GM21717 (cell line): ENCODE measurements around the gene REV3L.
"Not testable (repeated sequence)": the region's sequence is repeated elsewhere in the genome, so short reads cannot be mapped to it uniquely, and the experiment has no call there.

ENCODE experiments used
- ATAC-seq: cut with Tn5 transposase; IDR thresholded peaks from one replicate; pipeline ENCODE4 v1.9.1; 2021; ENCODE audit warnings: mild to moderate bottlenecking, moderate library complexity; ENCODE audit not compliant: unreplicated experiment

REV3L gene

GRCh38 chr6:111381123-111381522 is 101.9 kb downstream of the REV3L start:
- no peak for ATAC-seq

- ATAC-seq: no peak
Measured at GRCh38 chr6:111379831-111380230, 103.2 kb downstream of the REV3L start.

- no peak for ATAC-seq
Measured at GRCh38 chr6:111379302-111379701, 103.7 kb downstream of the REV3L start.

GRCh38 chr6:111377558-111378120 is 105.4 kb downstream of the REV3L start:
- no peak for ATAC-seq

- no peak for ATAC-seq
Measured at GRCh38 chr6:111367393-111368088, 115.5 kb downstream of the REV3L start.

- no peak for ATAC-seq
Measured at GRCh38 chr6:111361648-111362047, 121.4 kb downstream of the REV3L start.

GRCh38 chr6:111358454-111358853 is 124.6 kb downstream of the REV3L start:
- ATAC-seq: no peak

- ATAC-seq: no peak
Measured at GRCh38 chr6:111357705-111358104, 125.3 kb downstream of the REV3L start.

- ATAC-seq: no peak
Measured at GRCh38 chr6:111356551-111356950, 126.5 kb downstream of the REV3L start.

GRCh38 chr6:111354758-111355555 is 128.1 kb downstream of the REV3L start:
- no peak for ATAC-seq

- ATAC-seq: no peak
Measured at GRCh38 chr6:111353912-111354462, 129.0 kb downstream of the REV3L start.

GRCh38 chr6:111347589-111347988 is 135.4 kb downstream of the REV3L start:
- no peak for ATAC-seq

GRCh38 chr6:111342913-111343312 is 140.1 kb downstream of the REV3L start:
- ATAC-seq: no peak

- peak; percentile 19 for ATAC-seq
Measured at GRCh38 chr6:111339294-111339693, 143.7 kb downstream of the REV3L start.

GRCh38 chr6:111338843-111339242 is 144.2 kb downstream of the REV3L start:
- ATAC-seq: peak; percentile 99

GRCh38 chr6:111337829-111338236 is 145.2 kb downstream of the REV3L start:
- ATAC-seq: no peak

- peak; percentile 84 for ATAC-seq
Measured at GRCh38 chr6:111329882-111330633, 153.0 kb downstream of the REV3L start.

GRCh38 chr6:111326563-111326962 is 156.5 kb downstream of the REV3L start:
- no peak for ATAC-seq

GRCh38 chr6:111322145-111322544 is 160.9 kb downstream of the REV3L start:
- ATAC-seq: no peak

GRCh38 chr6:111307950-111308349 is 175.1 kb downstream of the REV3L start:
- ATAC-seq: not testable (repeated sequence)
